Vagina (tissue), 2 donors: Measurements from ENCODE around the gene CDK6.

Source experiments
- CTCF ChIP-seq, 3 experiments: fragments of 450-650 bp in 2 of 3; fragments of 200-600 bp in 1 of 3; sonication (generic) in 1 of 3; IDR thresholded peaks; one replicate each; pipeline ENCODE4 v1.5.1; 2017 to 2019; ENCODE audit warnings: antibody characterized with exemption in 3 of 3, mild to moderate bottlenecking in 2 of 3, moderate library complexity in 2 of 3
- POLR2A ChIP-seq, 2 donors: fragments of 450-650 bp; IDR thresholded peaks; one replicate each; pipeline ENCODE4 v1.6.1; 2017; ENCODE audit warnings: antibody characterized with exemption in 2 of 2, mild to moderate bottlenecking in 2 of 2, moderate library complexity in 2 of 2
- POLR2AphosphoS5 ChIP-seq, 2 donors: sonication (generic); formaldehyde crosslinking; IDR thresholded peaks; one replicate each; pipeline ENCODE4 v1.9.0; 2017; ENCODE audit warnings: antibody characterized with exemption in 2 of 2, mild to moderate bottlenecking in 2 of 2, low read depth in 1 of 2; ENCODE audit not compliant: insufficient read depth in 1 of 2

- TF ChIP-seq CTCF (IDR thresholded peaks at IDR 0.05) = peak; percentile 51 to 89 (median 76)
- TF ChIP-seq POLR2A (IDR thresholded peaks at IDR 0.05) = no peak
- TF ChIP-seq POLR2AphosphoS5 (IDR thresholded peaks at IDR 0.05; ENCODE audit: insufficient read depth in 1 of 2, low read depth in 1 of 2) = peak; percentile 45 to 70
These were observed 3.2 kb downstream of the CDK6 start for GRCh38 chr7:92833024-92833765.
